Right atrium auricular region (tissue), 2 donors: Measurements from ENCODE around the gene TTLL5. TPM values are rescaled to one million over a fixed set of nuclear protein-coding genes. Genes with fewer than 3 reads are reported as not detected.

Experiments used
- DNase-seq: peaks from one replicate; pipeline ENCODE4 v3.0.0-alpha.2; 2019; ENCODE audit warnings: low spot score
- H3K27ac ChIP-seq, 2 donors: fragments of 200-600 bp; sonication (generic); 1 replicate in 1 of 2; 2 replicates in 1 of 2; pipeline ENCODE4 v1.5.1; 2016 to 2019
- H3K27me3 ChIP-seq, 2 donors: fragments of 200-600 bp; sonication (generic); one replicate each; pipeline versions ENCODE4 v1.5.1 to v1.6.0; 2017 to 2019
- H3K36me3 ChIP-seq: fragments of 200-600 bp; sonication (generic); one replicate; pipeline ENCODE4 v1.5.1; 2016
- H3K4me1 ChIP-seq, 2 donors: fragments of 200-600 bp; sonication (generic); one replicate each; pipeline versions ENCODE4 v1.5.1 to v1.6.0; 2017 to 2019
- H3K4me3 ChIP-seq, 2 donors: fragments of 200-600 bp; sonication (generic); 1 replicate in 1 of 2; 2 replicates in 1 of 2; pipeline ENCODE4 v1.5.1; 2017 to 2019; ENCODE audit warnings: mild to moderate bottlenecking in 1 of 2, moderate library complexity in 1 of 2
- H3K9me3 ChIP-seq, 2 donors: fragments of 200-600 bp; sonication (generic); one replicate each; pipeline ENCODE4 v1.5.1; 2019
- total RNA-seq, 2 donors: library from RNA; depleted of rRNA; stranded (reverse); fragments of >200 nt; gene quantifications; one replicate each; pipeline ENCODE4 v1.1.0, GENCODE V29; 2016
- TF ChIP-seq, protein P1 (sequence below), 2 donors: fragments of 200-600 bp; sonication (generic); IDR thresholded peaks; one replicate each; pipeline ENCODE4 v1.5.1; 2019; ENCODE audit warnings: antibody characterized with exemption in 2 of 2

Gene TTLL5
- total RNA-seq, 2 donors from 2014 or later, result 15.3 to 22.6 TPM

DNA sequence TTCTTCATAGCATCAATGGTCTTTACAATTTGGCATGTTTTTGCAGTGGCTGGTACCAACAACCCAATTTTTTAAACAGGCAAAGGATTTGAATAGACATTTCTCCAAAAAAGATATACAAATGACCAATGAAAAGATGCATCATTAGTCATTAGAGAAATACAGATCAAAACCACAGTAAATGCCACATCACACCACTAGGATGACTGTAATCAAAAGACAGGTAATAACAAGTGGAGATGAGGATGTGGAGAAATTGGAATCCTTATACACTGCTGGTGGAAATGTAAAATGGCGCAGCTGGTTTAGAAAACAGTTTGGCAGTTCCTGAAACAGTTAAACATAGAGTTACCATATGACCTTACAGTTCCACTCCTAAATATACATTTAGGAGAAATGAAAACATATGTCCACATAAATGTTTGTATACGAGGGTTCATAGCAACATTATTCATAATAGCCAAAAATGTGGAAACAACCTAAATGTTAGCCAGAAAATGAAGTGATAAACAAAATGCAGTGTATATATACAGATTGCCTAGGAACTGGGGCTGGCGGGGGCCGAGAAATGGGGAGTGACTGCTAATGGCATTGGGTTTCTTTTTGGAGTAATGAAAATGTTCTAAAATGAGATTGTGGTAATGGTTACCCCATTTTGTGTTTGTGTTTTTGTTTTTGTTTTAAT is 265.5 kb downstream of the TTLL5 start:
- H3K27me3 ChIP-seq, result no peaks in the 10 kb centered on the region
- no peaks in the 10 kb centered on the region for H3K36me3 ChIP-seq
- TF ChIP-seq, protein P1, sequence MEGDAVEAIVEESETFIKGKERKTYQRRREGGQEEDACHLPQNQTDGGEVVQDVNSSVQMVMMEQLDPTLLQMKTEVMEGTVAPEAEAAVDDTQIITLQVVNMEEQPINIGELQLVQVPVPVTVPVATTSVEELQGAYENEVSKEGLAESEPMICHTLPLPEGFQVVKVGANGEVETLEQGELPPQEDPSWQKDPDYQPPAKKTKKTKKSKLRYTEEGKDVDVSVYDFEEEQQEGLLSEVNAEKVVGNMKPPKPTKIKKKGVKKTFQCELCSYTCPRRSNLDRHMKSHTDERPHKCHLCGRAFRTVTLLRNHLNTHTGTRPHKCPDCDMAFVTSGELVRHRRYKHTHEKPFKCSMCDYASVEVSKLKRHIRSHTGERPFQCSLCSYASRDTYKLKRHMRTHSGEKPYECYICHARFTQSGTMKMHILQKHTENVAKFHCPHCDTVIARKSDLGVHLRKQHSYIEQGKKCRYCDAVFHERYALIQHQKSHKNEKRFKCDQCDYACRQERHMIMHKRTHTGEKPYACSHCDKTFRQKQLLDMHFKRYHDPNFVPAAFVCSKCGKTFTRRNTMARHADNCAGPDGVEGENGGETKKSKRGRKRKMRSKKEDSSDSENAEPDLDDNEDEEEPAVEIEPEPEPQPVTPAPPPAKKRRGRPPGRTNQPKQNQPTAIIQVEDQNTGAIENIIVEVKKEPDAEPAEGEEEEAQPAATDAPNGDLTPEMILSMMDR (IDR thresholded peaks at IDR 0.05), result no peak
- no peak for DNase-seq
- H3K9me3 ChIP-seq, result no peaks in the 10 kb centered on the region
- no peak overlapping the region for H3K4me3 ChIP-seq
- no peak overlapping the region for H3K27ac ChIP-seq
- peaks cover 0 to 8% of the 10 kb centered on the region in 2 donors for H3K4me1 ChIP-seq

- Histone ChIP-seq H3K4me3 (no peak overlapping the region), H3K27me3 (no peaks in the 10 kb centered on the region), H3K4me1 (peaks cover 0 to 8% of the 10 kb centered on the region in 2 donors), H3K36me3 (no peaks in the 10 kb centered on the region), H3K9me3 (no peaks in the 10 kb centered on the region), H3K27ac (peak overlapping the region in 1 of 2 donors; percentile 12)
- no peak for DNase-seq
- TF ChIP-seq, protein P1 (IDR thresholded peaks at IDR 0.05), result no peak
Measured at GRCh38 chr14:75927564-75928087, 266.6 kb downstream of the TTLL5 start.

- Histone ChIP-seq H3K4me3 (peak overlapping the region in 1 of 2 donors; percentile 15), H3K4me1 (peaks cover 0 to 8% of the 10 kb centered on the region in 2 donors), H3K27ac (no peak overlapping the region), H3K9me3 (no peaks in the 10 kb centered on the region), H3K27me3 (no peaks in the 10 kb centered on the region), H3K36me3 (no peaks in the 10 kb centered on the region)
- DNase-seq, result no peak
- TF ChIP-seq, protein P1 (IDR thresholded peaks at IDR 0.05), result no peak
Measured at GRCh38 chr14:75928690-75929181, 267.7 kb downstream of the TTLL5 start.

DNA sequence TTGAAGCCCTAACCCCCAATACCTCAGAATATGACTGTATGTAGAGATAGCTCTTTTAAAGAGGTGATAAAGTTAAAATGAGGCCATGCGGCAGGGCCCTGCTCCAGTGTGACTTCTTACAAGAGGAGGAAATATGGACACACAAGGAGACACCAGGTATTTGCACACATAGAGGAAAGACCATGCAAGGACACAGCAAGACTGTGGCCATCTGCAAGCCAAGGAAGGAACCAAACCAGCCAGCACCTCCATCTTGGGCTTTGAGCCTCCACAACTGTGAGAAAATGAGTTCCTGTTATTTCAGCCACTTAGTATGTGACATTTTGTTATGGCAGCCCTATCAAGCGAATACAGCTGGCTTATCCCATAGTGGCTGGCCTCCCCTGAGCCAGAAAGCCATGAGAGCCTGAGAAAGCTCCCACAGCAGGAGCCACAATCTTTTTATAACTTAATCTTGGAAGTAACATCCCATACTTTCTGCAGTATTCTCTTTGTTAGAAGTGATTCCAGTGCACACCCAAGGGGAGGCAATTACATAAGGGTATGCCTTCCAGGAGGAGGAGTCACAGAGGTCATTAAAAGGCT is 272.8 kb downstream of the TTLL5 start:
- H3K9me3 ChIP-seq, result no peaks in the 10 kb centered on the region

DNA sequence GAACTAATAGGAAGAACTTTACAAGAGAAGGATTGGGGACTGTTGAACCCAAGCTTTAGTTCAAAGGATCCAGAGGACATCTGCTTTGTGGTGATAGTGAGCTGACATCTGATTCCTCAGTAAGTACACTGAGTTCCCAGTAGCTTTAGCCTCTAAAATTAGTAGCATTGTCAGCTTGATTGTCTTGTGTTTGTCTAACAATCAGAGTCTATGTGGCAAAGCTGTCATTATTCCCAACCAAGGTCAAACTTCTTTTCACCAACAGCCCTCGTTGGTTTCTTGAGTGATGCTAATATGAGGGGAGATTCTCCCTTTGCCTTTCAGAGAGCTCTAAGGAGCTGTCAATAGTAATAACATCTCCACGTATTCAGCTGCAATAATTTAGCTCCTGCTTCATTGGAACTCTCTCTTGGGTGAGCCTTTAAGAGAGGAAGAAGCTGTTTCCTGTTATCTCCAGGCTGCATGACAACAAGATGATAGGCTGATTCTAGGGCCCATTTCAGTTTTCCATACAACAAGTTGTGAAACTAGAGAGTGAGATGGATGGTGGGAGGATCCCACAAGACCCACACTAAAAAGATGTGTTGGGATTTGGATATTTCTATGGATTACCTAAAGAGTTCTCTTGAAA is 274.1 kb downstream of the TTLL5 start:
- no peak overlapping the region for H3K4me3 ChIP-seq
- TF ChIP-seq, protein P1 (IDR thresholded peaks at IDR 0.05), result no peak
- no peak for DNase-seq
- no peaks in the 10 kb centered on the region for H3K36me3 ChIP-seq
- H3K9me3 ChIP-seq, result no peaks in the 10 kb centered on the region
- H3K4me1 ChIP-seq, result peaks cover 0 to 8% of the 10 kb centered on the region in 2 donors
- H3K27ac ChIP-seq, result peak overlapping the region; percentile 33 to 79
- H3K27me3 ChIP-seq, result no peaks in the 10 kb centered on the region

More for the DNA sequence above, 272.8 kb downstream of the TTLL5 start:
- peak overlapping the region in 1 of 2 donors; percentile 79 for H3K27ac ChIP-seq
- H3K36me3 ChIP-seq, result no peaks in the 10 kb centered on the region
- peaks cover 0 to 11% of the 10 kb centered on the region in 2 donors for H3K4me1 ChIP-seq
- H3K27me3 ChIP-seq, result no peaks in the 10 kb centered on the region
- TF ChIP-seq, protein P1 (IDR thresholded peaks at IDR 0.05), result no peak
- no peak for DNase-seq
- H3K4me3 ChIP-seq, result no peak overlapping the region
